Esophagus squamous epithelium (tissue), 4 donors: ENCODE measurements around the gene IGLL5.

Experiments
- POLR2A ChIP-seq, 4 donors: fragments of 450-650 bp; IDR thresholded peaks; one replicate each; pipeline ENCODE4 v1.6.1; 2017; ENCODE audit warnings: antibody characterized with exemption in 4 of 4, mild to moderate bottlenecking in 4 of 4, moderate library complexity in 3 of 4
- TF ChIP-seq, protein P1 (sequence below), 6 experiments: fragments of 450-650 bp in 4 of 6; fragments of 200-600 bp in 2 of 6; sonication (generic) in 2 of 6; IDR thresholded peaks; one replicate each; pipeline ENCODE4 v1.5.1; 2016 to 2019; ENCODE audit warnings: antibody characterized with exemption in 6 of 6, mild to moderate bottlenecking in 4 of 6, moderate library complexity in 4 of 6

DNA sequence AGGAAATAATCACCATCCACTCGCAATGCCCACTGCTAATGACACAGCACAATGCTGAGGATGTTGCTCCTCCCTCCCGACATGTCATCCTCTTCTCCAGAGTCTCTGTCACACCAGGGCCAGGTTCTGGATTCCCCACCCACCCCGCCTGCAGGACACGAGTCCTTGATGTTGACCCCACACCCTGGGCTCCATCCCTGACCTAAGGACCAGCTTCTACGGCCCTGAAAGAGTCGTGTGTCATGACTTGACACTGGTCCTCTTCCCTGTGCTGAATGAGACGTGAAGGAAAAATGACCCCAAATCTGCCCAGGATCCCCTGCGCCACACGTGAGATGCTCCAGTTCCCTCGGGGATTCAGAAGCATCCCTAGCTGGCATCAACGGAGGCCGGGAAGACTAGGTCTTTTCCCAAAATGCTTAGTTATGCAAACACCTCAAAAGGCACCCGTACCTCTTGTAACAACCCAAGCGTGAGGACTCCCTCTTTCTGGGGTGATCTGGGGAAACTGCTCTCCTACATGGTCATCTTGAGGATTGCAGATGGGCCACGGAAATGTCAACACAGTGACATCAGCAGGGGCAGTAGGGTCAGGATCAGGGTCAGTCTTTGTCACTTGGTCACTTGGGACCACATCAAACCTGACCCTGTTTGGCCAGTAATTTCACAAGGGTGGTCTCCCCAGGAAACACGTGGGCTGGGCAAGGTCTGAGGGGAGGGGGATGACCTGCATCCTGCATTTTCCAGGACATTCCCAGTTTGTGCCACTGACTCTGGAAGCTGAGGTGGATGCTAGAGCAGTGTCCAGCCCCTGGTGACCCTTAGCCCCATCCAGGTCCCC, 42.0 kb downstream of the IGLL5 start:
- TF ChIP-seq, protein P1, sequence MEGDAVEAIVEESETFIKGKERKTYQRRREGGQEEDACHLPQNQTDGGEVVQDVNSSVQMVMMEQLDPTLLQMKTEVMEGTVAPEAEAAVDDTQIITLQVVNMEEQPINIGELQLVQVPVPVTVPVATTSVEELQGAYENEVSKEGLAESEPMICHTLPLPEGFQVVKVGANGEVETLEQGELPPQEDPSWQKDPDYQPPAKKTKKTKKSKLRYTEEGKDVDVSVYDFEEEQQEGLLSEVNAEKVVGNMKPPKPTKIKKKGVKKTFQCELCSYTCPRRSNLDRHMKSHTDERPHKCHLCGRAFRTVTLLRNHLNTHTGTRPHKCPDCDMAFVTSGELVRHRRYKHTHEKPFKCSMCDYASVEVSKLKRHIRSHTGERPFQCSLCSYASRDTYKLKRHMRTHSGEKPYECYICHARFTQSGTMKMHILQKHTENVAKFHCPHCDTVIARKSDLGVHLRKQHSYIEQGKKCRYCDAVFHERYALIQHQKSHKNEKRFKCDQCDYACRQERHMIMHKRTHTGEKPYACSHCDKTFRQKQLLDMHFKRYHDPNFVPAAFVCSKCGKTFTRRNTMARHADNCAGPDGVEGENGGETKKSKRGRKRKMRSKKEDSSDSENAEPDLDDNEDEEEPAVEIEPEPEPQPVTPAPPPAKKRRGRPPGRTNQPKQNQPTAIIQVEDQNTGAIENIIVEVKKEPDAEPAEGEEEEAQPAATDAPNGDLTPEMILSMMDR (IDR thresholded peaks at IDR 0.05) = no peak
- TF ChIP-seq POLR2A (IDR thresholded peaks at IDR 0.05) = no peak
